Activated CD4-positive, alpha-beta T cell treated with anti-CD3 and anti-CD28 coated beads, Interleukin-2, amount 10 ng/mL, durations not matched to agents 7 days and 5 days (primary cell): ENCODE data around the gene GPATCH2L. TPM values are rescaled to one million over a fixed set of nuclear protein-coding genes. Genes with fewer than 3 reads are reported as not detected.

ENCODE experiments used
- CTCF ChIA-PET: fragments of 350-600 bp; sonication (Branson Sonifier 250); formaldehyde crosslinking; loops from one replicate; lab custom pipeline; 2021; ENCODE audit warnings: antibody characterized with exemption; lab: Charles Lee
- POLR2A ChIA-PET: fragments of 350-600 bp; sonication (Branson Sonifier 250); formaldehyde crosslinking; loops from one replicate; lab custom pipeline; 2021; ENCODE audit warnings: antibody characterized with exemption; lab: Charles Lee
- DNase-seq: peaks from one replicate; pipeline ENCODE4 v3.0.0-alpha.2; 2020
- H3K27ac Mint-ChIP-seq: one replicate; pipeline ENCODE4 v1.8.0; 2021; ENCODE audit warnings: mild to moderate bottlenecking, moderate library complexity, mixed read lengths
- H3K27me3 Mint-ChIP-seq: one replicate; pipeline ENCODE4 v1.8.0; 2021; ENCODE audit warnings: mixed read lengths
- H3K36me3 Mint-ChIP-seq: one replicate; pipeline ENCODE4 v1.8.0; 2021; ENCODE audit warnings: low read depth, mixed read lengths
- H3K4me1 Mint-ChIP-seq: one replicate; pipeline ENCODE4 v1.8.0; 2021; ENCODE audit warnings: mixed read lengths
- H3K4me3 Mint-ChIP-seq: one replicate; pipeline ENCODE4 v1.8.0; 2021; ENCODE audit warnings: mild to moderate bottlenecking, moderate library complexity, mixed read lengths
- H3K9me3 Mint-ChIP-seq: one replicate; pipeline ENCODE4 v1.8.0; 2021; ENCODE audit warnings: mixed read lengths
- total RNA-seq, 2 experiments: library from RNA; stranded (reverse); gene quantifications; one replicate each; pipeline ENCODE4 v1.2.3, GENCODE V29; 2021

The GPATCH2L gene
- total RNA-seq, 2 experiments from 2014 or later, result 41.8 to 51.9 TPM

- ChIA-PET CTCF (no interaction called here), POLR2A (no interaction called here)
- Mint-ChIP-seq H3K4me1 (no peaks in the 10 kb centered on the region), H3K36me3 (no peaks in the 10 kb centered on the region), H3K27me3 (no peaks in the 10 kb centered on the region), H3K27ac (no peak overlapping the region), H3K9me3 (no peaks in the 10 kb centered on the region), H3K4me3 (no peak overlapping the region)
- DNase-seq, result no peak
Observed at GRCh38 chr14:76123426-76124225, 28.1 kb upstream of the GPATCH2L start.

- Mint-ChIP-seq H3K9me3 (no peaks in the 10 kb centered on the region), H3K36me3 (no peaks in the 10 kb centered on the region), H3K27ac (no peak overlapping the region), H3K27me3 (peaks cover 6% of the 10 kb centered on the region), H3K4me3 (no peak overlapping the region), H3K4me1 (no peaks in the 10 kb centered on the region)
- ChIA-PET POLR2A (no interaction called here), CTCF (no interaction called here)
- no peak for DNase-seq
Observed at GRCh38 chr14:76125511-76125910, 26.2 kb upstream of the GPATCH2L start.

DNA sequence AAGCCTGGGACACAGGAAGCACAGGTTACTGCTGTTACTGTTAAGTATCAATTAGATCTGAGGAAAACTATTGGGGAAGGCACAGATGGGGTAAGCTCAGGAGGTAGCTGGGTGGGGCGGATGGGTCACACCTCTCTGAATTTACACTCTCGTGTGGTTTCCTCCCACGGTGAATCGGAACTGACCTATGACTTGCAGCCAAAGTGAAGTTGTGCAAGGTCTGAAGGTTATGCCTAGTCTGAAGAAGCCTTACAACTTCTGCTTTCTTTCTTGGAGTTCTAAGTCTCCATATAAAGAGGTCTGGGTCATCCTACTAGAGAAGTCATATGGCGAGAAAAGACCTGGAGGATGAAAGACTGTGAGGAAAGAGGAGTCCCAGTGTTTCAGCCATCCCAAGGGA is 25.6 kb upstream of the GPATCH2L start:
- Mint-ChIP-seq H3K36me3 (no peaks in the 10 kb centered on the region), H3K4me3 (no peak overlapping the region), H3K4me1 (no peaks in the 10 kb centered on the region), H3K9me3 (no peaks in the 10 kb centered on the region), H3K27ac (no peak overlapping the region), H3K27me3 (peaks cover 12% of the 10 kb centered on the region)
- ChIA-PET POLR2A (no interaction called here), CTCF (no interaction called here)
- no peak for DNase-seq

- Mint-ChIP-seq H3K27me3 (peaks cover 26% of the 10 kb centered on the region), H3K9me3 (no peaks in the 10 kb centered on the region), H3K4me1 (no peaks in the 10 kb centered on the region), H3K27ac (no peak overlapping the region), H3K36me3 (no peaks in the 10 kb centered on the region), H3K4me3 (no peak overlapping the region)
- ChIA-PET CTCF (no interaction called here), POLR2A (no interaction called here)
- DNase-seq, result no peak
Observed at GRCh38 chr14:76129851-76130576, 21.7 kb upstream of the GPATCH2L start.

GRCh38 chr14:76131071-76131965 is 20.4 kb upstream of the GPATCH2L start:
- no peaks in the 10 kb centered on the region for H3K4me1 Mint-ChIP-seq
- no peaks in the 10 kb centered on the region for H3K36me3 Mint-ChIP-seq
- H3K27ac Mint-ChIP-seq, result no peak overlapping the region
- peaks cover 38% of the 10 kb centered on the region for H3K27me3 Mint-ChIP-seq
- ChIA-PET POLR2A (no interaction called here), CTCF (no interaction called here)
- no peak overlapping the region for H3K4me3 Mint-ChIP-seq
- DNase-seq, result no peak
- H3K9me3 Mint-ChIP-seq, result no peaks in the 10 kb centered on the region

- H3K4me3 Mint-ChIP-seq, result no peak overlapping the region
- peaks cover 2% of the 10 kb centered on the region for H3K4me1 Mint-ChIP-seq
- peak; percentile 38 for DNase-seq
- peaks cover 55% of the 10 kb centered on the region for H3K27me3 Mint-ChIP-seq
- H3K27ac Mint-ChIP-seq, result no peak overlapping the region
- CTCF ChIA-PET, result no interaction called here
- H3K9me3 Mint-ChIP-seq, result no peaks in the 10 kb centered on the region
- H3K36me3 Mint-ChIP-seq, result peaks cover 1% of the 10 kb centered on the region
- POLR2A ChIA-PET, result no interaction called here
Observed at GRCh38 chr14:76133103-76133502, 18.6 kb upstream of the GPATCH2L start.

DNA sequence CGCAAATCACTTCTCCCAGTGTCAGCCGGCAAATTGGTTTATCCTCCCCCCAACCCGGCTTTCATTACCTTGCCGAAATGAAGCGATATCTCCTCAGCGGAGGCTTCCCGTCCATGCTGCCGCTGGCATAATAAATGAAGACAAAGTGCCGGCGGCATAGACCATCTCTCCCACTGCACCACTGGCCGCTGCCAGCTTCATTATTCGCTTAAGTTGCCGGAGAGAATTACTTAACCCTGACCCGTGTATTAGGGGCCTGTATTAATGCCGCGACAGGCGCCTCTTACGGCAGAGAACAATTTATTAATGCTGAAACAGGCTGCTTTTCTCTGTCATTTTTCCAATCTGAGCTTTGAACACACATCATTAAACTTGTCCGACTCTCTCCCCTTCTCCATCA is 17.5 kb upstream of the GPATCH2L start:
- ChIA-PET POLR2A (no interaction called here), CTCF (no interaction called here)
- H3K9me3 Mint-ChIP-seq, result no peaks in the 10 kb centered on the region
- H3K4me1 Mint-ChIP-seq, result peaks cover 6% of the 10 kb centered on the region
- peaks cover 62% of the 10 kb centered on the region for H3K27me3 Mint-ChIP-seq
- no peak overlapping the region for H3K27ac Mint-ChIP-seq
- no peak for DNase-seq
- H3K36me3 Mint-ChIP-seq, result peaks cover 2% of the 10 kb centered on the region
- H3K4me3 Mint-ChIP-seq, result no peak overlapping the region

DNA sequence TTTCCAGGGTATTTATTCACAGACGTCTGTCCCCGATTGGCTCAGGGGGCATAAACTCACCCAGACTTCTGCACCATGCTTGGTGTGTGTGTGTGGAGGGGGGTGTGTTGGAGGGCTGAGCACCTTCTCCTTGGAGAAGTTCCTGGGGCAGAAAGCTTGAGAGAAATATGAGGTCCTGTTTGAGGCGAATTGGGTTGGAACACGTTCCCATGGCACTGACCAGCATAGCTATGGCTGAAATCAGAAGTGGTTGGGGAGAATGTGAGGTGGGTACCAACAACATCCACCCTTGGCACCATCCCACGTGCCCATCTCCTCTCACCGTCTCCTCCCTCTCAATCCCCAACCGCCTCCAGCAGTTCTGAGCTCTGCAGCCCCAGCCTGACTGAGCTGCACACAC is 16.0 kb upstream of the GPATCH2L start:
- ChIA-PET CTCF (no interaction called here), POLR2A (no interaction called here)
- peaks cover 4% of the 10 kb centered on the region for H3K36me3 Mint-ChIP-seq
- peaks cover 6% of the 10 kb centered on the region for H3K4me1 Mint-ChIP-seq
- DNase-seq, result no peak
- peaks cover 71% of the 10 kb centered on the region for H3K27me3 Mint-ChIP-seq
- no peak overlapping the region for H3K4me3 Mint-ChIP-seq
- no peaks in the 10 kb centered on the region for H3K9me3 Mint-ChIP-seq
- H3K27ac Mint-ChIP-seq, result no peak overlapping the region

GRCh38 chr14:76136476-76137110 is 15.1 kb upstream of the GPATCH2L start:
- ChIA-PET CTCF (no interaction called here), POLR2A (no interaction called here)
- H3K27me3 Mint-ChIP-seq, result peaks cover 72% of the 10 kb centered on the region
- no peaks in the 10 kb centered on the region for H3K9me3 Mint-ChIP-seq
- H3K27ac Mint-ChIP-seq, result no peak overlapping the region
- peaks cover 6% of the 10 kb centered on the region for H3K4me1 Mint-ChIP-seq
- peaks cover 4% of the 10 kb centered on the region for H3K36me3 Mint-ChIP-seq
- DNase-seq, result no peak
- no peak overlapping the region for H3K4me3 Mint-ChIP-seq

DNA sequence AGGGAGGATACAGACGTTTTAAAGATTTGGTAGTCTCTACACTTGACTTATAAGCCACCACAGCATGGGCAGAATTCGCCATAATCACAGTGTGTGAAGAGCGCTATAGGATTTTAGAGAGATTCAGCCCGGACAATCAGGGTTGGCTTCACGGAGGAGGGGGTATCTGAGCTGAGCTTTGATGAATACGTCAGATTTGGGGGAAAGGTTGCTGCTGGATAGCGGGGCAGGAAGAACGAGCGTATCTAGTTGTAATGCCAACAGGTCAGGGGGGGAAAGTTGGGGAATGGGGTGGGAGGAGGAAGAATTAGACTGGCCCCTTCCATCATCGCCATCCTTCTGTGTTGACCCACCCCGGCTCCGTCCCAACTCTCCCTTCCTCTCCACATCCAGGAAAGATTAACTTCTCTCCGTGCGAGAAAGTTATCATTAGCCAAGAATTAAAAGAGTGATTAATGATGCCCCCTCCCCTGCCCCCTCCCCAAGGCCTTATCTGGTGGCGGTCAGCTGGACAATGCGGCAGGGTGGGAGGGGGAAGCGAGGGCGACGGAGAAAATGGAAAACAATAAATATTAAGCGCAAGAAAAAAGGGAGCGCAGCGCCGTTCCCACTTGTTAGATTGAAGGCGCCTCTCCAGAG is 13.5 kb upstream of the GPATCH2L start:
- H3K4me1 Mint-ChIP-seq, result peaks cover 6% of the 10 kb centered on the region
- ChIA-PET POLR2A (no interaction called here), CTCF (no interaction called here)
- no peak overlapping the region for H3K4me3 Mint-ChIP-seq
- DNase-seq, result no peak
- no peak overlapping the region for H3K27ac Mint-ChIP-seq
- peaks cover 1% of the 10 kb centered on the region for H3K9me3 Mint-ChIP-seq
- H3K27me3 Mint-ChIP-seq, result peaks cover 61% of the 10 kb centered on the region
- H3K36me3 Mint-ChIP-seq, result peaks cover 4% of the 10 kb centered on the region

DNA sequence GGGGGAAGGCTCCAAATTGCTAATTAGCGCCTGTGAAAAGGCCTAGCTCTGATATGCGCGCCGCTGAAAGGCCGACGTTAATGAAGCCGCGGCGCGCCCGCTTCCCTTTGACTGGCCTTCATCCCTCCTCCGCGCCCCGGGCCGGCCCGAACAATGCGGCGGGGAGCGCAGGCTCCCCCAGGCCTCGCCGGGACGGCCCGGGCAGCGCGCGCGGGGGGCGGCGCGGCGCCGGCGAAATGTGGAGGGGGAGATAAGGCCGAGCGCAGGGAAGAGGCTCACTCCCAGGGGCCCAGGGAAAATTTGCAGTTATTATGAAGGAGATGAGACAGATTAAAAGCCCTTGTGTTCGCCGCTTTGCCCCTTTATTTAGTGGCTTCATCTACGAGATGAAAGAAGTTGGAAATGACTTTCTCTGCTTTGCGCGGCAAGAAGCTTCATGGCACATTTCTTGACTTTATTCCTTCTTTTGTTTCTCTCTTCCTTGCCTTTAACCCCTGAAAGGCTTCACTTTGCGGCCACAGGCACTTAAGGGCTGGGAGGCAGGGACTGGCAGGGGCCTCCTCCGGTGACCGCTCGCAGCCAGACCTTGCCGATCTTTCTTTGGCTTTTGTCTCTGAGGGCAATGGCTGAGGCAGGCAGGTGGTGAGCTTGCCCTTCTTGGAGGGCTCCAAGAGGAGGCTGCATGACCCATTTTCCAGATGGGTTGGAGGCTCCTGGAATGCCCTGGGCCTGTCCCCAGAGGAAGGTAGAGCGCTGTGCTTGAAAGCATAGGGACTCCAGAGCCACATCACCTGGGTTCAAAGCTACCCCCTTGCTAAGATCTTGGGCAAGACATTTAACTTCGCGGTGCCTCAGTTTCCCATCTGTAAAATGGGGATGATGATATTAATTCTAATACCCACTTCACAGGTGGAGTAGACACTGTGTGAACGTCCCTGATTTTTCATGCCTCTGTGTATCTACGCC is 12.7 kb upstream of the GPATCH2L start:
- Mint-ChIP-seq H3K4me3 (no peak overlapping the region), H3K27ac (no peak overlapping the region), H3K4me1 (peaks cover 6% of the 10 kb centered on the region), H3K27me3 (peaks cover 59% of the 10 kb centered on the region), H3K36me3 (peaks cover 4% of the 10 kb centered on the region), H3K9me3 (peaks cover 6% of the 10 kb centered on the region)
- CTCF ChIA-PET, result no interaction called here
- POLR2A ChIA-PET, result no interaction called here
- DNase-seq, result no peak
